HTERT RPE-1 (cell line): Measurements from ENCODE around the gene MSRB1.
"Not testable (repeated sequence)": the region's sequence is repeated elsewhere in the genome, so short reads cannot be mapped to it uniquely, and the experiment has no call there.

Experiments
- in situ Hi-C: fragments of 300-500 bp; cut with MboI; formaldehyde crosslinking; loops from 4 replicates; pipeline ENCODE4 v1.14.3; 2020; ENCODE audit warnings: low sequenced_read_pairs

The MSRB1 gene

GRCh38 chr16:1962161-1963153, 19.5 kb upstream of the MSRB1 start:
- in situ Hi-C loops: not testable (repeated sequence)

GRCh38 chr16:1961651-1962067, 18.7 kb upstream of the MSRB1 start:
- in situ Hi-C loops: no loop called here

GRCh38 chr16:1960665-1961630, 17.9 kb upstream of the MSRB1 start:
- in situ Hi-C loops: no loop called here

- in situ Hi-C loops: no loop called here
These were observed 16.5 kb upstream of the MSRB1 start, which contains the start of gene NDUFB10 for GRCh38 chr16:1959269-1960039. TSS of gene NDUFB10 (plus strand) at chr16:1959538. CDS start at chr16:1959625, 87 bp downstream.

GRCh38 chr16:1958715-1959268, 15.8 kb upstream of the MSRB1 start:
- in situ Hi-C loops: no loop called here

- in situ Hi-C loops: not testable (repeated sequence)
These were observed 15.1 kb upstream of the MSRB1 start for GRCh38 chr16:1958143-1958491.

- in situ Hi-C loops: not testable (repeated sequence)
These were observed 14.6 kb upstream of the MSRB1 start for GRCh38 chr16:1957434-1958142.

- in situ Hi-C loops: no loop called here
These were observed 10.7 kb upstream of the MSRB1 start for GRCh38 chr16:1953734-1954133.

- in situ Hi-C loops: no loop called here
These were observed 7.6 kb upstream of the MSRB1 start for GRCh38 chr16:1950559-1950958.

GRCh38 chr16:1950047-1950446, 7.0 kb upstream of the MSRB1 start:
- in situ Hi-C loops: no loop called here

- in situ Hi-C loops: no loop called here
These were observed 6.5 kb upstream of the MSRB1 start for GRCh38 chr16:1949507-1949906.

GRCh38 chr16:1947369-1947670, 4.3 kb upstream of the MSRB1 start:
- in situ Hi-C loops: no loop called here

- in situ Hi-C loops: no loop called here
These were observed 3.7 kb upstream of the MSRB1 start for GRCh38 chr16:1946495-1947368.

GRCh38 chr16:1945559-1946391, 2.8 kb upstream of the MSRB1 start:
- in situ Hi-C loops: no loop called here

GRCh38 chr16:1944612-1945199, 1.7 kb upstream of the MSRB1 start:
- in situ Hi-C loops: no loop called here

GRCh38 chr16:1942047-1942809, 771 bp downstream of the MSRB1 start:
- in situ Hi-C loops: no loop called here
